MG63 (cell line): ENCODE measurements around the gene ARHGAP22. TPM values are rescaled to one million over a fixed set of nuclear protein-coding genes. Genes with fewer than 3 reads are reported as not detected.

Experiments used
- DNase-seq: peaks from one replicate; pipeline ENCODE4 v3.0.0-alpha.2; 2020
- H3K27me3 ChIP-seq: fragments of 250-450 bp; sonication (Bioruptor Pico); 2 replicates; pipeline ENCODE4 v1.5.1; 2020; ENCODE audit warnings: mild to moderate bottlenecking, moderate library complexity
- H3K36me3 ChIP-seq: fragments of 250-450 bp; sonication (Bioruptor Pico); 2 replicates; pipeline ENCODE4 v1.5.1; 2020; ENCODE audit warnings: mild to moderate bottlenecking, moderate library complexity
- H3K4me3 ChIP-seq: fragments of 250-450 bp; sonication (Bioruptor Pico); 2 replicates; pipeline ENCODE4 v1.5.1; 2020; ENCODE audit warnings: mild to moderate bottlenecking, moderate library complexity
- H3K9me3 ChIP-seq: fragments of 250-450 bp; sonication (Bioruptor Pico); 2 replicates; pipeline ENCODE4 v1.5.1; 2020; ENCODE audit warnings: mild to moderate bottlenecking, moderate library complexity
- total RNA-seq: library from RNA; depleted of rRNA; stranded (reverse); fragments of >200 nt; shearing (Covaris generic); gene quantifications from 2 replicates; pipeline ENCODE4 v1.2.3, GENCODE V29; 2014; ENCODE audit warnings: low replicate concordance

ARHGAP22 gene
- total RNA-seq, 1 experiment from 2014 or later = 23.2 TPM

- DNase-seq = peak; percentile 70
- no peak overlapping the region for H3K4me3 ChIP-seq
- H3K27me3 ChIP-seq = no peaks in the 10 kb centered on the region
- peaks cover 3% of the 10 kb centered on the region; the same call in 1 of the 2 replicates for H3K9me3 ChIP-seq
- peaks cover 2% of the 10 kb centered on the region; the same call in 1 of the 2 replicates for H3K36me3 ChIP-seq
Observed at GRCh38 chr10:48522011-48522765, 82.7 kb downstream of the ARHGAP22 start.

DNA sequence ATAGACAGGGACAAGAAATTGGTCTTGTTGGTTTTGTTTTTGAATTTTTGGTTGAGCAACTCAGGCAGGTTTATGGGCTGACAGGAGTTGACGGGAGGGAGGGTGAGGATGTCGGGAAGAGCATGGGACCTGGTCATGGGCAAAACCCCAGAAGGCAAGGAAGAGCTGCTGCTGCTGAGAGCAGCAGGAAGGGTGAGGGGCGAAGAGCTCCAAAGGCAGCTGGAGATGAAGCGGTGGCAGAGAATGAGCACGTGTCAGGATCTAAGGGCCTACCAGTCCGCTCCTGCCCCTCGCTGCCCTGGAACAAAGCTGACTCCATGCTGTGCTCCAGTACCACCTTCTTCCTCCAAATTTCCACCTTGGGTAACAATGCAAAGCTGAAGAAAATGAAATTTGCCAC, 84.3 kb downstream of the ARHGAP22 start:
- Histone ChIP-seq H3K9me3 (peaks cover 9% of the 10 kb centered on the region), H3K4me3 (no peak overlapping the region), H3K27me3 (no peaks in the 10 kb centered on the region), H3K36me3 (peaks cover 1% of the 10 kb centered on the region; the same call in 1 of the 2 replicates)
- DNase-seq = no peak

GRCh38 chr10:48520184-48520506, 84.7 kb downstream of the ARHGAP22 start:
- peaks cover 14% of the 10 kb centered on the region for H3K9me3 ChIP-seq
- H3K36me3 ChIP-seq = peaks cover 3% of the 10 kb centered on the region; the same call in 1 of the 2 replicates
- no peak overlapping the region for H3K4me3 ChIP-seq
- no peak for DNase-seq
- no peaks in the 10 kb centered on the region for H3K27me3 ChIP-seq

DNA sequence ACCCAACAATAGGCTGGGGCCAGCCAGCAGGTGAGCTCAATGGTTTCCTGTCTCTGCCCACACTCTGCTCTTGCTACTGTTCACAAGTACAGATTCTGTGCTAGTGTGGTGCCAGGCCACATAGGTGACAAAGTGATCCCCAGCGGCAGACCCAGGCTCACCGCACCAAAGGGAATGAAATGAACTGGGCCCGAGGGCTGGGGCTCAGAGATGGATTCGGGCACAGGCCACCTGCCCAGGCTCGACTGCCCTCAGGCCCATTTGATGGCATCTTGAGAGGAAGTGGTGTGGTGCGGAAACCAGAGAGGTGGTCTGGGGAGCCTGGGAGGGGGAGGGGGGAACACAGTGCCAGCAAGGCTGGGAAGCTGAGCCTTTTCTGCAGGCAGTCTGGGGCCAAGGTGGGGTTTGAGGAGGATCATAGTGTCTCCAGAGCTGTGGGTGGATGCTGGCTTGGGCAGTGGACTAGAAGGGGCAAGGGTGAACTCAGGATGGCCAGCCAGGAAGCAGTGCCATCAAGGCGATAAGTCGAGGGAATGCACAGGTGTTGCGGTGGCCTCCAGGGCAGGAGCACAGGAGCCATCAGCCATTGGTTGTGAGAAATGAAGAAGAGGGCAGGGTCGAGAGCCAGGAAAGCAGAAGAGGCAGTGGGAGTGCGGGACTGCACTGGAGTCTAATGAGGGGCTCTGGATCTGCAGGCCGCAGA, 85.2 kb downstream of the ARHGAP22 start:
- peaks cover 3% of the 10 kb centered on the region; the same call in 1 of the 2 replicates for H3K36me3 ChIP-seq
- no peak overlapping the region for H3K4me3 ChIP-seq
- H3K27me3 ChIP-seq = no peaks in the 10 kb centered on the region
- no peak for DNase-seq
- H3K9me3 ChIP-seq = peaks cover 15% of the 10 kb centered on the region

DNA sequence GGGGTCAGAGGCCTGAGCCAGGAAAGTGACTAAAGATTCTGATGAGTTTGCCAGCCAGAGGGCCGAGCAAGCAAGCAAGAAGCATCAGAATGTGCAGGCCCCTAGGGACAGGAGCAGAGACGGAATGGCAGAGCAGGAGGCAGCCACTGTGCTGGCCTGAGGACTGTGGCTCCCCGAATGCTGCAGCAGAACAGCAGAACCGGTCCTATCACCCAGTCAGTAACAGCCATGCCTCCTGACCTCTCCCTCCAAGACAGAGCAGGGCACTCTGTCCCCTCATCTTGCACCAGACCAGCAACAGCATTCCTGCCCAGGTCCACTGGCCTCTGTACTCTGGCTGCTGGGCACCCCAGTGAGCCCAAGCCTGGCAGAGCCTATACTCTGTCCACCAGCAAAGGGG, 85.9 kb downstream of the ARHGAP22 start:
- Histone ChIP-seq H3K9me3 (peaks cover 22% of the 10 kb centered on the region), H3K27me3 (no peaks in the 10 kb centered on the region), H3K4me3 (no peak overlapping the region), H3K36me3 (peaks cover 3% of the 10 kb centered on the region; the same call in 1 of the 2 replicates)
- DNase-seq = no peak

DNA sequence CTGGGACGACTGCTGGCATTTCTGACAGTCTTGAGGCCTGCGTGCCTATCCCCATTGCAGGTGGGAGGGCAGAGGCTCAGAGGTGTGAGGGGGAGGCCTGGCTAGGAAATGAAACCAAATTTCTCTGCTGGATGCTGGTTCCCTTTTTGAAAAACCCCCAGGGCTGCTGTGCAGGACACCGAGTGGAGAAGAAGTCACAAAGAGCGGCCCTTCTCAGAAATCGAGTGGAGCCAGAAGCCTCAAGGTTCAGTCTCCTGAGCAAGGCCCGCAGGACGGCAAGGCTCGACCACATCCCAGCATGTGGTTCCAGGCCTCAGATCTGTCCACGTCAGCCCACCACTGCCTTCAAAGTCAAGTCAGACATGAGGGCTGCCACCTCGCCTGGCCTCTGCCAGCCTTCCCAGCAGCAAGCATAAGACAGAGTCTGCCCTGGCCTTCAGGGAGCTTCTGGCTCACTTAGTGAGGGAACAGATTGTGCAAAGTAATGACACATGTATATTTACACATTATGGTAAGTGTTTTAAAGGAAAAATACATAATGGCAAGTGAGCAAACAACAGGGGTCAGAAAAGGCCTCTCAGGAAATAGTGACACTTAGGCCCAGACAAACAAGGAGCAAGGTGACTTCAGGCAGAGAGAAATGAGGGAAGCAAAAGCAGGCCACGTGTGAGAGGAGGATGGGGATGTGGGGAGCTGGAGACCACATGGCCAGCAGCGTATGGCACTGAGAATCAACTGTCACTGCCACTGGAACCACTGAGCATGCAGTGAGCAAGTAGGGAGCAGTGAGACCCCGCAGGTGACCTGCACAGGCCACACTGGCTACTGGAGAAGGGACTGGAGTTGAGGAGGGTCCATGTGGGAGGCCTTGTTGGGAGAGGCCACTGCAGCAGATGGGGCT, 86.7 kb downstream of the ARHGAP22 start:
- Histone ChIP-seq H3K36me3 (peaks cover 3% of the 10 kb centered on the region; the same call in 1 of the 2 replicates), H3K9me3 (peaks cover 23% of the 10 kb centered on the region)
- no peak for DNase-seq

DNA sequence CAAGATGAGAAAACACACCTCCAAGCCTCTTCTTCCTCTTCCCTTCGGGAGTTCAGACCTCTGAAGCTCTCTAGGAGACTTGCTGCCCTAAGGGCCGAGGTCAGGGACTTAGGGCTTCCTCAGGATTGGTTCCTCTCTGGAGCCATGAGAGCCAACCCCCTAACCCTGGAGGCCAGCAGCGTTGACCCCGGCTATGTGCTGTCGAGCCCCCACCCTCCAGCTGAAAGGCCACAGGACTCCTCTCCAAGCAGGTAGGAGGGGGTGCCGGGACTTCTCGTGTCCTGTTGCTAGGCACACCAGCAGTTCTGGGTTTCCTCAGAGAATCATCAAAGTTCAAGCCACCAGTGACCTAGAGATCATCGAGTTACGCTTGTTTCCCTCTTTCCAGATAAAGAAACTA, 87.4 kb downstream of the ARHGAP22 start:
- Histone ChIP-seq H3K4me3 (no peak overlapping the region), H3K9me3 (peaks cover 23% of the 10 kb centered on the region), H3K27me3 (no peaks in the 10 kb centered on the region), H3K36me3 (peaks cover 3% of the 10 kb centered on the region; the same call in 1 of the 2 replicates)
- no peak for DNase-seq

More for the DNA sequence above, 86.7 kb downstream of the ARHGAP22 start:
- Histone ChIP-seq H3K4me3 (no peak overlapping the region), H3K27me3 (no peaks in the 10 kb centered on the region)

DNA sequence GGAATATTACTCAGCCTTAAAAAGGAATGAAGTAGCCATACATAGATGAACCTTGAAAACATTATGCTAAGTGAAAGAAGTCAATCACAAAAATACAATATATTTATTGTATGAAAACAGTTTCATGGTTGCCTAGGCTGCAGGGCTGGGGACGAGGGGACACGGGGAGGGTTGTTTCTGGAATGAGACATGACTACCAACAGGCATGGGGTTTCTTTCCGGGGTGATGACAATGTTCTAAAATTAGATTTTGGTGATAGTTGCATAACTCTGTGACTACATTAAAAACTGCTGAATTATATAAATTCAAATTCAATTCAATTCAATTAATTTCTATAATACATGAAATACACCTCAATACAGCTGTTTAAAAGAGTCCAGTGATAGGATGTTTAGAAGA, 88.0 kb downstream of the ARHGAP22 start:
- DNase-seq = no peak
- no peaks in the 10 kb centered on the region for H3K27me3 ChIP-seq
- H3K9me3 ChIP-seq = peaks cover 23% of the 10 kb centered on the region
- H3K4me3 ChIP-seq = no peak overlapping the region
- H3K36me3 ChIP-seq = peaks cover 3% of the 10 kb centered on the region; the same call in 1 of the 2 replicates

DNA sequence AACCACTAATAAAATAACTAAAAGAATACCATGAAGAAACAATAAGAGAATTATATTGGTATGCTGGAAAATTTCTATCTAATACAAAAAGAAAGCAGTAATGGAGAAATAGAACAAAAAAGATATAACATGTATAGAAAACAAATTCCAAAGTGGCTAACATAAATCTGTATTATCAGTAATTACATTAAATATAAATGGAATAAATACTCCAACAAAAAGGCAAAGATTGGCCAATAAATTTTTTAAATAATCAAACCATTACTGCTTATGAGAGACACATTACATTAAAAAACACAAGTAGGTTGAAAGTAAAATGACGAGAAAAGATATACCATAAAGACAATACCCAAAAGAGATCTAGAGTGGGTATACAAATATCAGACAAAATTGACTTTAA, 90.0 kb downstream of the ARHGAP22 start:
- peaks cover 3% of the 10 kb centered on the region; the same call in 1 of the 2 replicates for H3K36me3 ChIP-seq
- H3K4me3 ChIP-seq = no peak overlapping the region
- H3K27me3 ChIP-seq = no peaks in the 10 kb centered on the region
- no peak for DNase-seq
- peaks cover 23% of the 10 kb centered on the region for H3K9me3 ChIP-seq

- Histone ChIP-seq H3K4me3 (no peak overlapping the region), H3K9me3 (peaks cover 23% of the 10 kb centered on the region), H3K36me3 (peaks cover 3% of the 10 kb centered on the region; the same call in 1 of the 2 replicates), H3K27me3 (no peaks in the 10 kb centered on the region)
- DNase-seq = no peak
Observed at GRCh38 chr10:48514255-48514654, 90.6 kb downstream of the ARHGAP22 start.

DNA sequence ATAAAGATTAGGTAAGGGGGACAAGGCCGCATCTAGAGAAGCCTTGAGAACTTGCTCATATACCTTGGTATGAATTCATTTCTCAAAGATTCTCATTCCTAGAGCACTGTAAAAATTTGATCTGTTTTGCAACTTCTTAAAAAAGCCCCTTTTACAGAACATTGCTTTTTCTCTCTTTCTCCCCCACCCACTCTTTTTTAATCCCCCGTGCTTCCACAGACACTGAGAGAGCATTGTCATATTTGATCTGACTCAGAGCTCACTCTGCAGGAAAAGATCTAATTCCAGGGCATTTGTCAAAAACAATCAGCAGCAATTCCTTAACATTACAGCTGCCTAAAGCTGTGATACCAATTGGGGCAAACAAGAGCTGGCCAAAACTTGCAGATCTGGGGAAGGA, 92.0 kb downstream of the ARHGAP22 start:
- Histone ChIP-seq H3K36me3 (peaks cover 3% of the 10 kb centered on the region; the same call in 1 of the 2 replicates), H3K27me3 (no peaks in the 10 kb centered on the region), H3K4me3 (no peak overlapping the region), H3K9me3 (peaks cover 23% of the 10 kb centered on the region)
- no peak for DNase-seq

DNA sequence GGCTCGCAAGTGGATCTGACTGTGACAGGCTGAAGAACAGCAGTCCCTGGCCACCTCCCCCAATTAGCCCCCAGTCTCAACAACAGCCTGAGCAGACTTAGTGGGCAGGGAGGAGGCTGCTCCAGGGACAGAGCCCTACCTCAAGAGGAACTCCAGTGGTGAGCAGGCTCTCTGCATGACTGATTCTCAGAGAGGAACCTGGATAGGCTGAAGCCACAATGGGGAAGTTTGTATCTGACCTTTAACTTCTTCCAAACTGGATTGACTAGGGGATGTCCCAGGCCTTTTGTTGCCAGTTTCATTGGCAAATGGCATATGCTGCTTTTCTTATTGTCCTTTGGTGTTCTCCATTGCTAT, 93.0 kb downstream of the ARHGAP22 start:
- no peak for DNase-seq
- Histone ChIP-seq H3K36me3 (peaks cover 3% of the 10 kb centered on the region; the same call in 1 of the 2 replicates), H3K9me3 (peaks cover 21% of the 10 kb centered on the region), H3K27me3 (no peaks in the 10 kb centered on the region), H3K4me3 (no peak overlapping the region)

DNA sequence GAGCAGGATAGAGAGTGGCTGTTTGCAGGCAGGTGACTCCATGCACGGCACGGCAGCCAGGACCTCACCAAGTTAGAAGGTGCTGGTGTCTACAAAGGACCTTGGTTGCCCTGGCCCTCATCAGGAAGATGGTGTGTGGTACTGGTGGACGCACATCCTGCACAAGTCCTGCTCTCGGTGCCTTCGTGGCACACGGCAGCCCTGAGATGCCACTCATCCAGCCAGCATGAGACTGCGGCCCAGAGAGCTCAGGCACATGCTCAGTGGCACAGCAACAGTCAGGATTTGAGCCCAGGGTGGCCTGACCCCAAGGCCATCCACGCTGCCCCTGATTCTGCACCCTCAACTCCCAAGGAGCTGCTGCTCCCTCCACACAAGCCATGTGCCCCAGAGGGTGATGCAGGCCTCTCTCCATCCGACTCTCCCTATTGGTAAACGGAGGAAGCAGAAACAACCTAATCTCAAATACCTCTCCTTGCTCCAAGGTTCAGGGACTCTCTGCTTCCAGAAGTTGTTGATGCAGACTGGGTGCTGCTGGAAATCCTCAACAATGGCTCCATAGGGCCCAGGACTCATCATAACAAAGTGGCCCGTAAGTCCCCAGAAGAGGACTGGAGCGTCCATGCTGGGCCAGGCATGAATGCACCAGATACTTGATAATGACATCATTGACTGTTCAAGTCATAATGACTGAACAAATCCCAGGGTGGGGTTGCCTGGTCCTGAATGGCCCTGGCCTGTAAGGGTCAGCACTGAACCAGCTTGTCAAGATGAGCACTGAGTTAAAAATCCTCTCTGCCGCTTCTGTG, 93.6 kb downstream of the ARHGAP22 start:
- Histone ChIP-seq H3K9me3 (peaks cover 18% of the 10 kb centered on the region), H3K4me3 (no peak overlapping the region), H3K36me3 (peaks cover 3% of the 10 kb centered on the region; the same call in 1 of the 2 replicates), H3K27me3 (no peaks in the 10 kb centered on the region)
- DNase-seq = no peak

- DNase-seq = no peak
- no peaks in the 10 kb centered on the region for H3K27me3 ChIP-seq
- no peak overlapping the region for H3K4me3 ChIP-seq
- H3K36me3 ChIP-seq = no peaks in the 10 kb centered on the region; the same call in 1 of the 2 replicates
- H3K9me3 ChIP-seq = peaks cover 12% of the 10 kb centered on the region
Observed at GRCh38 chr10:48509974-48510692, 94.7 kb downstream of the ARHGAP22 start.
